ENCODE results near the gene ARHGAP42.
"Not testable (repeated sequence)": the region's sequence is repeated elsewhere in the genome, so short reads cannot be mapped to it uniquely, and the experiment has no call there.

ARHGAP42 gene

DNA sequence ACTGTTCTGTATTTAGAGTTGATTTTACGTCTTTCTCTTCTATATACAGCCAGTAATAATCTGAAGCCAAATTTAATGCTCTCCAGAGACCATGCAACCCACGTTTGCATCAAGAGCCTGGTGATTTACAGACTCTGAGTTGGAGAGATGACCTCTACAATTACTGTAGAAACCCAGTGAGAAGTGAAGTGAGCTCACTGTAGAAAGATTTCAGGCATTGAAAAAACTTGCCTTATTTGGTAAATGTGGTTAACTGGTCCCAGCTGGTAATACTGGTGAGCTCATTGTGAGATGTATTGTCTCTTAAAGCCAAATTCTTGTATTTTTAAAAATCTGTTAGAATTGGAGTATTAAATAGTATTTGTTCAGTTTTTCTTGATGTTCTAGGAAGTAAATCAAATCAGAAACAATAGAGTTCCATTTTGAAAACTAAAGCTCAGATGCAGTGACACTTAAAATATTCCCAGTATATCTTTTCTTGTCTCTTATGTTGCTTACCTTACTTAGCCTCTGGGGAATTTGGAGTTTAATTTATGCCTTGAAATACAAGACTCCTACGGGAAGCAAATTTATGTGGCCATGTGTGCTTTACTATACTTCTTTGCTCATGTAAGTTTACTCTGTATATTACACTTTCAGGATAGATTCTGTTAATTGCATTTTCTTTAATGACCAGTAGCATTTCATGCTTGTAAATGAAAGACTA, 189.9 kb downstream of the ARHGAP42 start:
- DNase-seq = peak in 2 of 3 experiments; percentile 5 to 26

GRCh38 chr11:100878474-100878873, 191.4 kb downstream of the ARHGAP42 start:
- DNase-seq = no peak

GRCh38 chr11:100882957-100883356, 195.9 kb downstream of the ARHGAP42 start:
- DNase-seq = no peak

DNA sequence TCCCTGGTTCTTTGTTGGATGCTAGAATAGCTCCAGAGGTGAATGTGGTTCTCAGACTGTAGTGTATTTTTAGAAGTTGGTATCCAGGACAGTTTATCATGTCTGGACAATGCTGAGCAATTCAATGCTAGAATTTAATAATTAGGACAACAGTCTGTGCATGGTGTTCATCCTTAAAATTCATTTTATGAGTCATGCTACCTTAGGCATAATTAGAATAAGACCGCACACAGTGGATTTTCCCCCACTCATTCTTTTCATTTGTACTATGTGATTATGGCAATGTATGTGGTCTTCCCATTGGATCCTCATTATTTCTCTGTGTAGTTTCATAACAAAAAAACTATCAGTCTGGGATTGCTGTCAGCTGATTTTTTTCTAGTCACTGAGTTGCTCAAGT, 196.7 kb downstream of the ARHGAP42 start:
- no peak for DNase-seq

- no peak for DNase-seq
Measured at GRCh38 chr11:100887659-100888058, 200.6 kb downstream of the ARHGAP42 start.

GRCh38 chr11:100888836-100889235, 201.7 kb downstream of the ARHGAP42 start:
- DNase-seq = no peak

GRCh38 chr11:100889758-100890157, 202.7 kb downstream of the ARHGAP42 start:
- DNase-seq = no peak

- no peak for DNase-seq
Measured at GRCh38 chr11:100890789-100891188, 203.7 kb downstream of the ARHGAP42 start.

DNA sequence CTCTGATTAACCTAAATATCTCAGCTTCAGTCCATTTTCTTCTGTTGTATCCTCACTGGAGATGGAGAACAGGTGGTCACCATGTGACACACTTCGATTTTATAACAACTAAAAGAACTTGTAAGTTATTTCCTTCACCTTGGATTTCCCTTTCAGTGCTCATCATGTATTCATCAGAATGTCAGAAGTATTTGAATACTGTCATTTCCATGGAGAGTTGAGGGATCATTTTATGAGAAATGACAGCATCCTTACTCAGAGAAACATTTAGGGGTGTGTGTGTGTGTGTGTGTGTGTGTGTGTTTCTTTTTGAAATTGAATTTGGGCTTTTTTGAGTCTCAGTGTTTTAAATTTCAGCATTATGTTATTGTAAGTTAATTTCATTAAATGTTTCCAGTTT, 205.8 kb downstream of the ARHGAP42 start:
- no peak for DNase-seq

GRCh38 chr11:100895449-100895848, 208.4 kb downstream of the ARHGAP42 start:
- no peak for DNase-seq

DNA sequence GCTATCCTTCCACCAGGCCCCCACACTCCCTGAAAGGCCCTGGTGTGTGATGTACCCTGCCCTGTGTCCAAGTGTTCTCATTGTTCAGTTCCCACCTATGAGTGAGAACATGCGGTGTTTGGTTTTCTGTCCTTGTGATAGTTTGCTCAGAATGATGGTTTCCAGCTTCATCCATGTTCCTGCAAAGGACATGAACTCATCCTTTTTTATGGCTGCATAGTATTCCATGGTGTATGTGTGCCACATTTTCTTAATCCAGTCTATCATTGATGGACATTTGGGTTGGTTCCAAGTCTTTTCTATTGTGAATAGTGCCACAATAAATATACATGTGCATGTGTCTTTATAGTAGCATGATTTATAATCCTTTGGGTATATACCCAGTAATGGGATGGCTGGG, 208.9 kb downstream of the ARHGAP42 start:
- DNase-seq = not testable (repeated sequence)

DNA sequence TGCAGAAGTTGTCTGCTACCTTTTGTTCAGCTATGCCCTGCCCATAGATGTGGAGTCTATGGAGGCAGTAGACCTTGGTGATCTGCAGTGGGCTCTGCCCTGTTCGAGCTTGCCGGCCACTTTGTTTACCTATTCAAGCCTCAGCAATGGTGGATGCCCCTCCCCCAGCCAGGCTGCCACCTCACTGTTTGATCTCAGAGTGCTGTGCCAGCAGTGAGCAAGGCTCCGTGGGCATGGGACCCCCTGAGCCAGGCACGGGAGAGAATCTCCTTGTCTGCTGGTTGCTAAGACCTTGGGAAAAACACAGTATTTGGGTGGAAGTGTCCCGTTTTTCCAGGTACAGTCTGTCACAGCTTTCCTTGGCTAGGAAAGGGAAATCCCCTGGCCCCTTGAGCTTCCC, 214.4 kb downstream of the ARHGAP42 start:
- DNase-seq = not testable (repeated sequence)

DNA sequence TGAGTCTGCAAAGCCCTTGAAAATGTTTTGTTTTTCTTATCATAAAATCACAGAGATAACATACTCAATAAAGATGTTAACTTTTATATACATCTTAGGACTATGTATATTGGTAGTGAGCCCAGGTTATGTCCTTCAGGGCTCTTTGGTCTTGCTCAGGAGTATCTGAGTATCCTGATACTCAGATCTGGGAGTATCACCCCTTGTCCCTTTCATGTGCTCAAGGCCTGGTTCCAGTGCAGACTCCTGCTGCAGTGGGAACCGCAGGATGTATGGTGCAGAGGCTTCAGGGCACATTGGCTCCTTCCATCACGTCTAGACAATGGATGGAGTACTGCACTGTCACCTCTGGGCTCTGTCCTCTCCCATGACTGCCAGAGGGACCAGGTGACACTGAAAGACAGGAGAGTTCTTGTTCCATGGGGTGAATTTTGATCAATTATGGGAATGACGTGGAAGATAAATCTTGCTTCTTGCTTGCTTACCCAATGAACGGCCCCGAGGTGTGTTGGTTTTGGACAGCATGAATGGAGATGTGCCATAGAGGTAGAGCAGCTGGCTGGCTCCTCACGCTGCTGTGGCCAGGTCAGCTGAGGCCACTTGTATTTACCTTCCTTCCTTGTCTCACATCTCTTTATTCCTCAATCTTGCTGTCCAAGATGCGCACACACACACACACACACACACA, 215.5 kb downstream of the ARHGAP42 start:
- no peak for DNase-seq

DNA sequence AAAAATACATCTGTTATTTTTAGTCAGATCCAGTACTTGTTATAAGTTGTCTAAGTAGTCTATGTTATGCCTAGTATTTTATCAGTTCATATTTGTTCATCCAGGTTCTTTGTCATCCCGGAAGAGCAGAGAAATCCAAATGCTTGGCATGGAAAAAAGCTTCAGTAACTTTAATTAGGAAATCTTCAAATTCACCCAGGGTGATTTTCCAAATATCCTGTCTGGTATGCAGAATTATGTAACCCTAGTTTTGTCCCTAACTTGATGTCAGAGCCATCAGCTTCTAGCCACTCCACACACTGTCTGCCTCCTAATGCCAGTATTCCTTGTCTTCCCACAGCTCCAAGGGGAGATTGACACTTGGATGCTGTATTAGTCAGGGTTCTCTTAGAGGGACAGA, 216.2 kb downstream of the ARHGAP42 start:
- DNase-seq = no peak

DNA sequence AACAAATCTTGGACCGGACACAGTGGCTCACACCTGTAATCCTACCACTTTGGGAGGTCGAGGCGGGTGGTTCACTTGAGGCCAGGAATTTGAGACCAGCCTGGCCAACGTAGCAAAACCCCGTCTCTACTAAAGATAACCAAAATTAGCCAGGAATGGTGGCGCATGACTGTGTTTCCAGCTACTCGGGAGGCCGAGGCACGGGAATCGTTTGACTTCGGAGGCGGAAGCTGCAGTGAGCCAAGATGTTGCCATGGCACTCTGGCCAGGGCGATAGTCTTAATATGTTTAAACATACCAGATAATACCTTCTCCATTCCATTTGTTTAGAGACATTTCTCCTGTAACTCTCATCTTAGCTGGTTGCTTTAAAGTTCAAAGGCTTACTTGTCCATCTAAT, 218.6 kb downstream of the ARHGAP42 start:
- no peak for DNase-seq

DNA sequence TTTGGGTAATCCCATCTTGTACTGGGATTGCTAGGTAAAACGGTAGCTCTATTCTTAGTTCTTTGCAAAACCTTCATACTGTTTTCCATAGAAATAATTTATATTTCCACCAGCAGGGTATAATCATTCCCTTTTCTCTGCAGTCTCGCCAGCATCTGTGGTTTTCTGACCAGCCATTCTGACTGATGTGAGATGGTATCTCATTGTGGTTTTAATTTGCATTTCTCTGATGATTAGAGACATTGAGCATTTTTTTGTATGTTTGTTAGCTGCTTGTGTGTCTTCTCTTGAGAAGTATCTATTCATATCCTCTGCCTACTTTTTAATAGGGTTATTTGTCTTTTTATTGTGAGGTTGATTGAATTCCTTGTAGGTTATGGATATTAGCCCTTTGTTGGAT, 221.7 kb downstream of the ARHGAP42 start:
- no peak for DNase-seq

DNA sequence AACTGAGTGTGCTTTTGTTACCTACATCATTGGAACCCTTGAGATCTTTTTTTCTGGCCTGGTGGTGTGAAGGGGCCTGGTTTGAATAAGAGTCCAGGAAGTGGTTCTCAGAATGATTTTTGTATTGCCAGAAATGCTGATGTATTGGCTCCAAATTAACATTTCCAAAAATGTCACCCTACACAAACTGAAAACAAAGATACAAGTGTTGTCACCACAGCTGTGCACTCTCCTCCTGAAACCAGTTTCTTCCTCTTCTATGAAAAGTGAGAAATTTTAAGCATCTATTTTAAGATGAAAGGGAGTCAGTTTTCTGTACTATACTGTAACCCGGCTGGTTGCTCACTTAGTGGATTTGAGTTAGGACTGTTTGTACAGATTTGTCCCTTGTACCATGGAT, 223.7 kb downstream of the ARHGAP42 start:
- DNase-seq = no peak

- no peak for DNase-seq
Measured at GRCh38 chr11:100914415-100915110, 227.5 kb downstream of the ARHGAP42 start.

DNA sequence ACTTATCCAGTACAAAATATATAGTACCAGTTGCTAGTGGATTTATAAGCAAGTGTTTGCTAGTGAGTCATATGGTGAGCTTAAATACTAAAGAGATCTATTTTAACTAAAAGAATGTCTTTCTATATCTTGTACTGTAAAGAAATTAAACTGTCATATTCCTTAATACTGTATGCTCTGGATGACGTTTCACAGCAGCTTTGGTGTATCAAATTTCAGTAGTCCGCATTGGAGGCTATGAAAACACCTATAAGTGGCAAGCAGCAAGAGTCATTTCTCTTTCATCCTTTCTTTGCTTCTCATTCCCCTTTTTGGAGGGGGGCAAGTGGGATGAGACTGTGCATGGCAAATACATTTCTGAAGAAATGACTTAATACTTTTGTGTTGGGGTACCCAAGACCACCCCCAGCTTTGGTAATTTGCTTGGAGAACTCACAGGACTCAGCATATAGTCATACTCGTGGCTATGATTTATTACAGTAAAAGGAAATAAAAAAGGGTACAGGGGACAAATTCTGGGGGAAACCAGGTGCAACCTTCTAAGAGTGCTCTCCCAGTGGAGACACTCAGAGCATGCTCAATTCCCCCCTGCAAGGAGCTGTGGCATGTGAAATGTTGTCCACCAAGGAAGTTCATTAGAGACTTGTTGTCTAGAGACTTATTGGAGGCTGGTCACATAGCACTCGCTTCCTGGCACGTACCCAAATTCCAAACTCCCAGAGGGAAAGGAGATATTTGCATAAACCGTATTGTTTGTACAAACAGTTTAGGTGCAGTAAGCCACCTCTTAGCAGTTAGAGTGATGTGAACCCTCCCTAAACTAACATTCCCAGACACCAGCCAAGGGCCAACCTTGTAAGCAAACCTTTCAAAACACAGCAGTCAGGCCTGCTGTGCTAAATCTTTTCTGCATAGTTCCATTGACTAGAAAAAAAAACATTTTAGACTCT, 231.7 kb downstream of the ARHGAP42 start:
- DNase-seq = peak; percentile 48 to 81 (median 64)

DNA sequence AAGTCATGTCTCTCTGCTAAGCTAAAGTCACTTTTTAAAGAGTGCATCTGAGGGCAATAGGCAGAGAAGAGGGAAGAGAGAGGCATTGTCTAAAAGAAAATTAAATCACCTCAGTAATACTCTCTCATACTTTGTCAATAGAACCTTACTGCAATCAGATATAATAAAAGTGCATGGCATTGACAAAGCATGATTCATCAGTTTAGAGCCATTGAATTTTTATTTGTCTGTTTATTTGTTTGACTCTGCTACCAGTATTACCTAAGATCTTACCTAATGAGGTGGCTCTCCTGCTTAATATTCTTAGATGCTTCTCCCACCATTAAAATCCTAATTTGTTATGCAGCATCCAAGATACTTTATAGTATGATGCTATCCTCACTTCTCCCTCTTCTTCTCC, 233.5 kb downstream of the ARHGAP42 start:
- no peak for DNase-seq

- DNase-seq = no peak
Measured at GRCh38 chr11:100922121-100922520, 235.0 kb downstream of the ARHGAP42 start.

DNA sequence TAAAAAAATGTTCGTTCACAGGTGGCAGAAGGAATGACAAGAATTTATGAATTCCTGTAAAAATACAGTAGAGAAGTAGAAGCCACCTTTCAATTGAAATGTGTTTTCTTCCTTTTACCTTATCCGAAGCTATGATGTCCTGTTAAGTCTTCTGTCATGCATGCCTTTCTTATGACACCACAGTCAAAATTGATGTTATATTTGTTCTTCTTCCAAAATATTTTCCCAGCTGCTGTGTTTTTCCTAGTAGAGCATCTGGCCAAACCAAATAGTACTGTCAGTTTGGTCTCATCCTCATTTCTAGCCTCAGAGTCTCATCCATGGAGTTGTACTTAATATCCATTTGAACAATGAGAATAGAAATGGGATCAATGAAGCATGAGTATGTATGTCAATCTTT, 236.5 kb downstream of the ARHGAP42 start:
- DNase-seq = no peak

- no peak for DNase-seq
Measured at GRCh38 chr11:100925935-100926334, 238.8 kb downstream of the ARHGAP42 start.

All from NCI-H1417 (cell line).